COLO668 (cell line): ENCODE data around the gene ST6GALNAC6.

ENCODE experiments used
- DNase-seq: peaks from one replicate; lab custom pipeline; 2025; ENCODE audit not compliant: unreplicated experiment; lab: John Stamatoyannopoulos, UW

Gene ST6GALNAC6

DNA sequence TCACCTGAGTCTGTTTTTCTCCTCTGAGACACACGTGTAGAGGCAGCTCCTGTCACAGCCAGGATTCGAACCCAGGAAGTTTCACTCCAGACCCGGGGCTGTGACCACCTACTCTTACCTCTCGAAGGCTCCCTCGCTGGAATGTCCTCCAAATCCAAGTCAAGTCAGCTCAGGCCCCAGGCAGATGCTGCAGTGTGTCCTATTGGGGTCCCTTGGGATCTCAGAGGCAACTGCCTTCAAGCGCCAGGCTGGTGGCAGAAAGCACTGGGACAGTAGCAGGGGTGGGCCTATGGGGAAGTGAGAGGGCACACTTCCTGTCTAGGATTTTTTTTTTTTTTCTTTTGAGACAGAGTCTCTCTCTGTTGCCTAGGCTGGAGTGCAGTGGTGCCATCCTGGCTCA is 18.2 kb upstream of the ST6GALNAC6 start:
- DNase-seq, result no peak

GRCh38 chr9:127916720-127917581 is 17.5 kb upstream of the ST6GALNAC6 start, which contains the start of gene ST6GALNAC4:
Gene ST6GALNAC4, minus strand, starts transcription at chr9:127917041. Its CDS starts 622 bp downstream, at chr9:127916419.
- peak; percentile 94 for DNase-seq

DNA sequence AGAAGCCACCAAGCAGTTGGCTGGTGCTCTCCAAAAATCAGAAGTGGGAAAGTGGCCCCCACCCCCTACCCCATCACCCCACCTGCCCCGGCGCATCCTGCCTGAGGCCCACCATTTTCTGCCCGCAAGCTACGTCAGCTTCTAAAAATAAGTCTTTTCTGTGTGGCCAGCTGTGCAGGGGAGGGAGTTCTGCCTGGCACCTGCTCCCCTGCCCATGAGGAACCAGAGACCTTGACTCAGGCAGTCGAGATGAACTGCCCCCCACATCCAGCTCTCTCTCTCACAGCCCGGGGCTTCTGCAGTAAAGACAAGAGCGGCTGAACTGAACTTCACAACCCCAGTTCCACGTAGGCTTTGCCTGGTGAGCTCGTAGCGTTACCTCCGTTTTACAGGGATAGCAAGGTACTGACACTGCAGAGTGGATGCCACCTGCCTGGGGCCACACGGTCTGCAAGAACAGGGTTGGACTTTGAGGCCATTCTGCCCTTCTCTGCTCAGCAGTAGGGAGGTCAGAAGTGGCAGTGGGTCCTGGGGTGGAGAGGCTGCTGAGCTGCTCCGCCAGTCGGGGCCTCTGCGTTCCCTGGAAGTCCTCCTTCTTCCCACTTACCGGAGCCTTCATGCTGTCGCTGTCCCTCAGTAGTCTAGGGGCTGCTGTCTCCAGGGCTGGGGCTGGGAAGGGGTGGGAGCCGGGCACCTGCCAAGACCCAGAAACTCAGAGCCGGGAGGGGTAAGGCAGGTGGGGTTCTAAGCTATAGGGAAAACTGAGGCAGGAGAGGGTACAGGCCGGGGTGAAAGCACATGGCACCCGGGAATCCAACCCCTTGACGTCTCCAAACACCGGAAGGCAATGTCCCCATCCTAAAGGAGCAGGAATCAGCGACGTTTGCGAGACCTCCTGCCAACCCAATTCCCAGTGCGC is 16.7 kb upstream of the ST6GALNAC6 start:
- peak; percentile 80 for DNase-seq

DNA sequence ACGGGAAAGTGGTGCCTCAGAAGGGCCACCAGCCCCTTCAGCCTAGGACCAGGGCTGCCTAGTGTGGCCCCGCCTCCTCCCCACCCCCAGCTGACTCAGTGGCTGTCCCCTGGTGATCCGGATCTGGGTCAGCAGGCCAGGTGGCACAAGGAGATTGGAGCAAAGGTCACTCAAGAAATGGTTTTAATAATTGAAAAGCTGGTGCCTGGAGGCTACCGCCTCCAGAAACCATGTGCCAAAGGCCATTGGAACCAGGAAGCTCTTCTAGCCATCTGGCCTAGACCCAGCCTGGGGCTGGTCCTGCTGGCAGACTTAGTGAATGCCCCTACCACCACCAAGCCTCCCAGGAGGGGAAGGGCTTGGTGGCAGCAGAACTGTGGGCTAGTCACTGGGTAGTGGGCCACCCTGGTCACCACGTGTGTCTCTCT is 15.9 kb upstream of the ST6GALNAC6 start:
- peak; percentile 63 for DNase-seq

GRCh38 chr9:127913682-127914081 is 14.3 kb upstream of the ST6GALNAC6 start:
- peak; percentile 28 for DNase-seq

GRCh38 chr9:127912882-127913281 is 13.5 kb upstream of the ST6GALNAC6 start:
- peak; percentile 24 for DNase-seq

DNA sequence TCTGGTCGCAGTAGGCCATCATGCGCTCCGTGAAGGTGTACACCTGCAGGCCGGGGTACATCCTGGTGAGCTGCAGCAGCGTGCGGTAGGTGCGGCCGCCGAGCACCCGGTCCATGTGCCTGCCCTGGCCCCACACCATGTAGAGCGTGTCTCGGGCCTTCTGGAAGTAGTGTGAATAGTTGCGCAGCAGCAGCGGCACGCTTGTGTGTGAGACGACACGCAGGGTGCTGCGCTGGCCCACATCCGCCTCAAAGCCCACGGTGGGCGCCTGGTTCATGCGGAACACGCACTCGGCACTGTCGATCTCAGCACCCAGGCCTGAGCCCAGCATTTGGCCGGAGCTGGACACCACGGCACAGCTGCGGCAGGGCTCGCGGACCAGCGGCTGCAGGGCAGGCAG is 12.9 kb upstream of the ST6GALNAC6 start:
- no peak for DNase-seq

DNA sequence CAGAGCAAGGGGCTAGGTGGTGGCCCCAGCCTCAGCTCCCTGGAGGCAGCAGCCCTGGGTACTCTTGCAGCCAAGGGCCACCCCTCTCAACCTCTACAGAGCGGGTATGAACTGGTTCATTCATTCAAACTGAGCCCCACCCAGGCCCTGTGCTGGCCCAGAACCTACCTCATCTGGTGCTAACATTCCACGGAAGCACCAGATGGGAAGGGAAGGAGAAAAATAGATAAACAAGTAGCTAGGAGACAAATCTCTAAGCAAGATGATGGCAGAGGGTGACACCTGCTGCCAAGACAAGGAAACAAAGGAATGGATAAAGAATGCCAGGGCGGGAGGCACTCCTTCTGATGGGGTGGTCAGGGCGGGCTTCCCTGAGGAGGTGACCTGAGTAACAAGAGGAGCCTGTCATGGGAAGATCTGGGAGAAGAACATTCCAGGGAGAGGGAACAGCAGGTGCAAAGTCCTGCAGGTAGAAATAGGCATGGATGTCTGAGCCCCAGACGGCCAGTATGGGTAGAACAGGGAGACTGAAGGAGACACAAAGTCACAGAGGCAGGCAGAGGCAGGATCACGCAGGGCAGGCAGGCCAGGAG is 11.3 kb upstream of the ST6GALNAC6 start:
- DNase-seq, result no peak

- DNase-seq, result no peak
These were observed 10.5 kb upstream of the ST6GALNAC6 start for GRCh38 chr9:127909839-127910273.

DNA sequence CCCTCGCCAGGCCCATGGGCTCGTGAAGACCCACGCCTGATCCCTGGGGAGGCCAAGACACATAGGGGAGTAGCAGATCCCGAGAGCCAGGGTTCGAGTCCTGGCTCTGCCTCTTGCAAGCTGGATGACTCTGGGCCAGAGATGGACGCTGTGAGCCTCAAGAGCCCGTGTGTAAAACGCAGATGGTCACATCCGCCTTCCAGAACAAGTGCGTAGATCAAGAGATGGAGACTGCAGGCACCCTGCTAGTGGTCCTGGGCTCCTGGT is 9.2 kb upstream of the ST6GALNAC6 start:
- DNase-seq, result no peak

DNA sequence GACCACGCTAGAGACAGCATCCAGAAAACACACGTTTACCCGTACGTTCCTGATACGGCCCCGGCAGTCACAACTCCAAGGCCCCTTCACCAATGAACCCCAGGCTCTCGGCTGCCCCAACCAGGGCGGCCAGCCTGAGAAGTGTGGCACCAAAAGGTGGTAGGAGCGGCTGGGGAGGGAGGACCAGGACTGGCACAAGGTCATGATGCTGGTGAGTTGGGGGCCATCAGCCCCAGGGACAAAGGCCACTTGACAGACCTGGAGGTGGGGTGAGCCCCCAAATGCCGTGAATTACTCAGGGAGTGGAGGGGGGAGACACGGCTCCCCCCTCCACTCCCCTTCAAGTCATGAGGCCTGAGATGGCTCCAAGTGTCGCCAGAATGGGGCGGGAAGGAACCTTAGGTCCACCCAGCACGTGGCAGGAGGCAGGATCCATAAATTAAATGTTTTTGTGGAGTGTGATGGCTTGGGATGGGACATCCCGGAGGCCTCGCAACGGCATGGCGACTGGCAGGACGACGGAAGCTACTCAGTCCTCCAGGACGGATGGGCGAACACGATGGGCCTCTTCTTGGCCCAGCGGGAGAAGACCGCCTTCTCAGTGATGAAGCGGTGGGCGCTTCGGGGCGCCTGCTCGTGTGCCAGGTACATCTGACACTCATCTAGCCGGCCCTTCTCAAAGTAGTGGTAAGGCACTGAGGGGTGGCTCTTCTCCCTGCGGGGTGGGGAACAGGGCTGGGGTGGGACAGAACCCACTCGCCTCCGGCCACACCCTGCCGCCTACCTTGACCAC is 8.7 kb upstream of the ST6GALNAC6 start:
- no peak for DNase-seq

DNA sequence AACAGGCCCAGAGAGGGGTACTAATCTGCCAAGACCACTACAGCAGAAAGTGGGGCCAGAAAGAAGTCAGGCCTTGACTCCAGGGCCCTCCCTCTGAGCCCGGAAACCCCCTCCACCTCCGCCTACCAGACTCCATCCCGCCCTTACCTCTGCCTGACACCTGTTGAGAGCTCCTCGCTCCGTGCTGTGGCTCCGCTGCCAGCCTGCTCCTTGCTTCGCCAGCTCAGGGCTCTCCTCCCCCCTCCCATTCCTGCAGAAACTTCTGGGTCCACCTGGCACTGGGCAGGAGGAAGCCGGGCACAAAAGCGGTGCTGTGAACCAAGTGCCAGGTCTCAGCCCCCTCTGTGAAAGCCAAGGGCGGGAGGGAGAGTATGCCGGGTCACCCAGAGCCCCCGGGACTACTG is 6.4 kb upstream of the ST6GALNAC6 start:
- DNase-seq, result no peak

DNA sequence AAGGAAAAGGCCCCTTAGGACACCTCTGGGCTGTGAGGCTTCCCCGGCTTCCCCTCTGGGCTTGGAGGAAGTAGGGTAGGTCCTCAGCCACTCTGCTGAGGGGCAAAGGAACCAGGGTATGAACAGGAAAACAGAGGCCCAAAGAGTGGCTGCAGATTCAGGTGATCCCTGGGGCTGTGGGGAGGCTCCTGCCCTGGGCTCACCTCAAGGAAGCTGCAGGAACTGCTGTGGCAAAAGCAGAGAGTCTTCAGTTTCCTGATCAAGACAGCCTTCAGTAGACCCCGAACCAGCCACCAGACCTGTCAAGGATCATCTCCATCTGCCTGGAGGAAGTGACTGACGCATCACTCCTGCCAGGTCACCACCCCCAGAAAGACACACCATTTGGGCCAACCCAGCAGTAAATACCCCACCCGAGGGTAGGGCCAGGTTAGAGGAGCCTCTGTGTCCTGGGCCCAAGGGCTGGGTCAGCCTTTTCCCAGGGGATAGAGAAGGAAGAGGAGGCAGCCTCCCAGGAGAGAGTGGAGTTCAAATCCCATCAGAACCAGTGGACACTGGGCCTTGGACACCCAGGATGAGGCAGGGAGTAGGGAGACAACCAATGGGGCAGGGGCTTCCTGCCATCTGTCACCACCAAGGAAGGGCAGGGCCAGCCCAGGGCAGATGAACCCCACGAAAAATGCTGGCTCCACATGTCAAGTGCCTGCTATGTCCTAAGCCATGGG is 5.8 kb upstream of the ST6GALNAC6 start:
- no peak for DNase-seq

GRCh38 chr9:127904561-127905003 is 5.2 kb upstream of the ST6GALNAC6 start:
- no peak for DNase-seq

- peak; percentile 16 for DNase-seq
These were observed 4.4 kb upstream of the ST6GALNAC6 start for GRCh38 chr9:127903557-127904475.

DNA sequence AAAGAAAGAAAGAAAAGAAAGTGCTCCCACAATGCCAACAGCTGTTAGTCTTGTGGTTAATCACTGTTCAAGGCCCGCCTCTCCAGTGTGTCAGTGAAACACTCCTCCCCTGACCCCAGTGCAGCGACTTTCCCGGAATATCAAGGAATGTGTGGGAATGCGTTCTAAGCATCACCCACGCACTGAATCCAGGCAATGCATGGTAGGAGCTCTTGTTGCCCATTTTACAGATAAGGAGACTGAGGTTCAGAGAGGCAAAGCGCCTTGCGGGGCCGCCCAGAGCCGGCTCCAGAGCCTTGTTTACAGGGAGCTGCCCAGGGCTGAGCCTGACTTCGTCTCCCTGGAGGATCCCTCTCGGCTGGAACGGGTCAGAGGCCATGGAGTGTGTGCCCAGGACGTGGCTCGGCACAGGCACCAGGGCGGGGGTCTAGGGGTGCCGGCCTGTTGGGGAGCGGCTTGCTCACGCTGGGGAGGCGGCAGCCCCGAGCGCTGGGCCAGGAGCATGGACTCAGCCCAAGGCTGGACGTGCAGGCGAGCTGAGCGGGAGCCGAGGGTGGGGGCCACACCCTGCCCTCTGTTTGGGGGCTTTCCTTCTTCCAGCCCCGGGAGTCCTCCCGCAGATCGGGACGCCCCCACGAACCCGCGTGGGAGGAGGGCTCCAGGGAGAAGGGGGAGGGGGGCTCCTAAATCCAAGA is 823 bp downstream of the ST6GALNAC6 start:
- no peak for DNase-seq

DNA sequence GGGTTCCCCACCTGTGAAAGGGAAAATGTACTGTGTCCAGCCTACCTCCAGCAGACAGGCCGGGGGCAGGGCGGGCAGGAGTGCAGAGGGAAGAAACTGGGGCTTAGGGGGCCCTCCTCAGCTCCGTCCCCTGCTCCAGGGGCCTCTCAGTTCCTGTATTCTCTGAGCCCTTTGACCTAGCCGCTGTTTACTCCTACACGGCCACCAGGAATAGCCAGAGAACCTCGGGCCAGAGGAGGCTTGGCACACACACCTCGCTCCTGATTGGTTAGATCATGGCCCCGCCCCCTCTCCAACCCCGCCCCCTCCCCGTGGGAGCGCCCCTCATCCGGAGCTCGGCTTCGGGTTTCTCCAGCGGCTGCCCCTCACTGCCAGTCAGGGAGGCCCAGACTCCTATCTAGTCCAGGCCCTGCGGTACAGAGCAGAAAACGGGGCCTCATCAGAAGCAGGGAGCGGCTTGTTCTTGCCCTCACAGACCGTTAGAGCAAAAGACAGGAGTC is 2.2 kb downstream of the ST6GALNAC6 start:
- DNase-seq, result peak; percentile 26
